Activated CD4-positive, alpha-beta memory T cell treated with anti-CD3 and anti-CD28 coated beads, Interleukin-2, amount 10 ng/mL, durations not matched to agents 7 days and 5 days (primary cell): ENCODE data around the gene MRPL27. TPM values are rescaled to one million over a fixed set of nuclear protein-coding genes. Genes with fewer than 3 reads are reported as not detected.

Source experiments
- CTCF ChIA-PET: fragments of 350-600 bp; sonication (Branson Sonifier 250); formaldehyde crosslinking; loops from one replicate; lab custom pipeline; 2021; ENCODE audit warnings: antibody characterized with exemption, inconsistent platforms; lab: Charles Lee
- POLR2A ChIA-PET: fragments of 350-600 bp; sonication (Branson Sonifier 250); formaldehyde crosslinking; loops from one replicate; lab custom pipeline; 2021; ENCODE audit warnings: antibody characterized with exemption; lab: Charles Lee
- DNase-seq: peaks from one replicate; pipeline ENCODE4 v3.0.0-alpha.2; 2020
- H3K27ac Mint-ChIP-seq: one replicate; pipeline ENCODE4 v1.8.0; 2021; ENCODE audit warnings: mild to moderate bottlenecking, mixed read lengths
- H3K27me3 Mint-ChIP-seq: one replicate; pipeline ENCODE4 v1.8.0; 2021; ENCODE audit warnings: mixed read lengths
- H3K36me3 Mint-ChIP-seq: one replicate; pipeline ENCODE4 v1.8.0; 2021; ENCODE audit warnings: low read depth, mixed read lengths
- H3K4me1 Mint-ChIP-seq: one replicate; pipeline ENCODE4 v1.8.0; 2021; ENCODE audit warnings: mixed read lengths
- H3K4me3 Mint-ChIP-seq: one replicate; pipeline ENCODE4 v1.8.0; 2021; ENCODE audit warnings: mild to moderate bottlenecking, mixed read lengths
- H3K9me3 Mint-ChIP-seq: one replicate; pipeline ENCODE4 v1.8.0; 2021; ENCODE audit warnings: mixed read lengths
- total RNA-seq, 2 experiments: library from RNA; stranded (reverse); gene quantifications; one replicate each; pipeline ENCODE4 v1.2.3, GENCODE V29; 2021

The MRPL27 gene
- total RNA-seq, 2 experiments from 2014 or later, result 56.5 to 57.5 TPM

GRCh38 chr17:50365649-50366393, 7.2 kb downstream of the MRPL27 start:
- Mint-ChIP-seq H3K27ac (no peak overlapping the region), H3K4me3 (no peak overlapping the region), H3K27me3 (no peaks in the 10 kb centered on the region), H3K36me3 (peaks cover 45% of the 10 kb centered on the region), H3K4me1 (peaks cover 13% of the 10 kb centered on the region), H3K9me3 (no peaks in the 10 kb centered on the region)
- DNase-seq, result no peak
- POLR2A ChIA-PET, result interaction anchor here (2.4 to 5.7 kb wide), 2 partner anchors 19 to 31 kb away, joined by 13 to 55 read pairs; partner anchors contain the start of gene LRRC59
- CTCF ChIA-PET, result interaction anchor here (2.6 kb wide), 1 partner anchor 32 kb away, joined by 12 read pairs; the partner anchor contains the start of gene LRRC59

DNA sequence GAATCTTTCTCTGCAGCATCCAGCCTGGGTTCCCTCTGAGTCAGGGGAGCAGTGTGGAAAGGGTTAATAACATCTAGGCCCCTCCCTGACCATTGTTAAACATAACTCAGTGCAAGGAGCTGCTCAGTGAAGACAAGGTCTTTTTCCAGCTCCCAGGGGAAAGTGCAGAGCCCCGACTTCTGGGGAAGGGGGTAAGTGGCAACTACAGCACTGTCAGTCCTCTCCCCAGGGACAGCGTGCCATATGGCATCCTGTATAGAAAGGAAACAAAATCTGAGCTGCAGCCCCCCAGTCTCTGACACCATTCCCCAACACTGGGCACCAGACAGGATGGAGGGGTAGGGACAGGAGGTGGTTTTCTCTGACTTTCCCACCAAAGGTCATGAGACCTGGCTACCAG, 7.8 kb downstream of the MRPL27 start:
- Mint-ChIP-seq H3K27me3 (no peaks in the 10 kb centered on the region), H3K9me3 (no peaks in the 10 kb centered on the region), H3K4me3 (no peak overlapping the region), H3K27ac (no peak overlapping the region), H3K36me3 (peaks cover 39% of the 10 kb centered on the region), H3K4me1 (peaks cover 8% of the 10 kb centered on the region)
- ChIA-PET CTCF (interaction anchor here (2.6 kb wide), 1 partner anchor 32 kb away, joined by 12 read pairs; the partner anchor contains the start of gene LRRC59), POLR2A (interaction anchor here (0.6 to 7.7 kb wide), 5 partner anchors 6 to 31 kb away, joined by 3 to 78 read pairs (median 13); partner anchors contain the start of genes EME1, LRRC59 and MRPL27)
- no peak for DNase-seq

- Mint-ChIP-seq H3K27ac (no peak overlapping the region), H3K4me3 (no peak overlapping the region), H3K4me1 (peaks cover 7% of the 10 kb centered on the region), H3K27me3 (no peaks in the 10 kb centered on the region), H3K36me3 (peaks cover 35% of the 10 kb centered on the region), H3K9me3 (no peaks in the 10 kb centered on the region)
- no peak for DNase-seq
- CTCF ChIA-PET, result interaction anchor here (2.6 kb wide), 1 partner anchor 33 kb away, joined by 12 read pairs; the partner anchor contains the start of gene LRRC59
- POLR2A ChIA-PET, result interaction anchor here (0.6 to 7.7 kb wide), 5 partner anchors 6 to 32 kb away, joined by 3 to 78 read pairs (median 13); partner anchors contain the start of genes EME1, LRRC59 and MRPL27
Measured at GRCh38 chr17:50364715-50365114, 8.3 kb downstream of the MRPL27 start.

GRCh38 chr17:50364061-50364458, 8.9 kb downstream of the MRPL27 start:
- H3K4me3 Mint-ChIP-seq, result no peak overlapping the region
- no peaks in the 10 kb centered on the region for H3K27me3 Mint-ChIP-seq
- no peaks in the 10 kb centered on the region for H3K9me3 Mint-ChIP-seq
- peaks cover 28% of the 10 kb centered on the region for H3K36me3 Mint-ChIP-seq
- DNase-seq, result no peak
- CTCF ChIA-PET, result interaction anchor here (2.6 to 4.7 kb wide), 2 partner anchors 33 to 34 kb away, joined by 12 to 75 read pairs; partner anchors contain the start of gene LRRC59
- no peak overlapping the region for H3K27ac Mint-ChIP-seq
- H3K4me1 Mint-ChIP-seq, result peaks cover 7% of the 10 kb centered on the region
- POLR2A ChIA-PET, result interaction anchor here (1.0 to 7.7 kb wide), 4 partner anchors 7 to 33 kb away, joined by 3 to 78 read pairs (median 58); partner anchors contain the start of genes EME1, LRRC59, MRPL27 and XYLT2

- H3K27me3 Mint-ChIP-seq, result no peaks in the 10 kb centered on the region
- peaks cover 24% of the 10 kb centered on the region for H3K36me3 Mint-ChIP-seq
- no peak for DNase-seq
- ChIA-PET POLR2A (interaction anchor here (0.7 to 7.7 kb wide), 5 partner anchors 8 to 63 kb away, joined by 3 to 78 read pairs (median 55); partner anchors contain the start of genes EME1, LRRC59, MRPL27 and XYLT2), CTCF (interaction anchor here (1.4 to 4.7 kb wide), 10 partner anchors 8 to 119 kb away, joined by 5 to 75 read pairs (median 16); partner anchors contain the start of genes EME1, LRRC59, MRPL27 and RSAD1)
- H3K4me1 Mint-ChIP-seq, result peaks cover 7% of the 10 kb centered on the region
- H3K9me3 Mint-ChIP-seq, result no peaks in the 10 kb centered on the region
- H3K4me3 Mint-ChIP-seq, result no peak overlapping the region
- no peak overlapping the region for H3K27ac Mint-ChIP-seq
Measured at GRCh38 chr17:50363217-50364060, 9.5 kb downstream of the MRPL27 start.

DNA sequence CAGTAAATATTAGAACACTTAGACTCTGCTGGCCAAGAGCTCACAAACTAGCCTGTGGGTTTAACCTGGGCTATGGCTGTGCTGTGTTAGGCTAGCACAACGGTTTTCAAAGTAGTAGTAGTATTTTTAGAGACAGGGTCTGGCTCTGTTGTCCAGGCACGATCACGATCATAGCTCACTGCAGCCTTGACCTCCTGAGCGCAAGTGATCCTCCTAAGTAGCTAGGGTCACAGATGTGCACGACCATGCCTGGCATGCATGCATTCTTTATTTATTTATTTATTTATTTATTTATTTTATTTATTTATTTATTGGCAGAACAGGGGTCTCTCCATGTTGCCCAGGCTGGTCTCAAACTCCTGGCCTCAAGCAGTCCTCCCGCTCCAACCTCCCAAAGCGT, 10.3 kb downstream of the MRPL27 start:
- ChIA-PET CTCF (interaction anchor here (0.5 to 4.7 kb wide), 30 partner anchors 8 to 265 kb away, joined by 3 to 75 read pairs (median 6); partner anchors contain the start of genes COL1A1, EME1, LRRC59 and MRPL27), POLR2A (interaction anchor here (0.9 to 7.7 kb wide), 7 partner anchors 8 to 149 kb away, joined by 3 to 78 read pairs (median 5); partner anchors contain the start of genes EME1, LRRC59, MRPL27 and XYLT2)
- H3K27ac Mint-ChIP-seq, result no peak overlapping the region

GRCh38 chr17:50361561-50362480, 11.2 kb downstream of the MRPL27 start:
- H3K4me3 Mint-ChIP-seq, result no peak overlapping the region
- H3K27ac Mint-ChIP-seq, result peak overlapping the region; percentile 55
- H3K9me3 Mint-ChIP-seq, result no peaks in the 10 kb centered on the region
- peaks cover 24% of the 10 kb centered on the region for H3K36me3 Mint-ChIP-seq
- DNase-seq, result peak; percentile 65
- H3K4me1 Mint-ChIP-seq, result peaks cover 7% of the 10 kb centered on the region
- ChIA-PET POLR2A (interaction anchor here (0.9 to 7.7 kb wide), 7 partner anchors 9 to 150 kb away, joined by 3 to 78 read pairs (median 5); partner anchors contain the start of genes EME1, LRRC59, MRPL27 and XYLT2), CTCF (interaction anchor here (0.5 to 4.7 kb wide), 34 partner anchors 9 to 267 kb away, joined by 3 to 75 read pairs (median 5); partner anchors contain the start of genes COL1A1, EME1, LRRC59 and MRPL27)
- H3K27me3 Mint-ChIP-seq, result no peaks in the 10 kb centered on the region

More for the DNA sequence above, 10.3 kb downstream of the MRPL27 start:
- Mint-ChIP-seq H3K27me3 (no peaks in the 10 kb centered on the region), H3K36me3 (peaks cover 23% of the 10 kb centered on the region), H3K4me1 (peaks cover 7% of the 10 kb centered on the region), H3K9me3 (no peaks in the 10 kb centered on the region), H3K4me3 (no peak overlapping the region)
- no peak for DNase-seq

DNA sequence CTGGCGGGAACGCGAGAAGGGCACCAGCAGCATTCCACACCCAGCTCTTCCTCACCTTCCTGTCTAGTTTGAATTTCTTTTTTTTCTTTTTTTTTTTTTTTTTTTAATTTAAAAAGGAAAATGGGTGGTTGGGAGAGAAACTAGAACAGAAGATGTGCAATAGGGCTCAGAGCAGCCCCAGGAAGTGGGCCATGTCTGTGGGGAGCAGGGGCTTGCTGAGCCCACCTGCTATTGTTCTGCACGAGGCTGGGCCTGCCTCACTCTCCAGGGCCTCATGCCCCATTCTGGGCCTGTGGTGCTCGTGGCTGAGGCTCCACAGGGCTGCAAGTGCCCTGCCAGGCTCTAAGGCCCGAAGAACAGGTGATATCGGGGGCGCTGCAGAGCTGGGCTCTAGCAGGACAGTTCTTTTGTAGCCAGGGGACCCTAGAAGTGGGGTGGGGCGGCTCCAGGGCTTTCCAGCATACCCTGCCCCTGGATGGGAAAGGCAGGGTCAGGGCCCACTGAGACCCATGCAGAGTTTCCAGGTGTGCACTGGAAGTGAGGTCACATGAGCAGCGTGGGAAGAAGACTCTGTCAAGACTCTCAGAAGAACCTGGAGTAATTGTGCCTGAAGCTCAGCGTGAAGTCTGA, 12.4 kb downstream of the MRPL27 start:
- no peak overlapping the region for H3K27ac Mint-ChIP-seq
- H3K9me3 Mint-ChIP-seq, result no peaks in the 10 kb centered on the region
- H3K36me3 Mint-ChIP-seq, result peaks cover 29% of the 10 kb centered on the region
- DNase-seq, result no peak
- no peaks in the 10 kb centered on the region for H3K27me3 Mint-ChIP-seq
- CTCF ChIA-PET, result interaction anchor here (0.6 to 4.7 kb wide), 16 partner anchors 9 to 268 kb away, joined by 3 to 75 read pairs (median 7); partner anchors contain the start of genes COL1A1, EME1, LRRC59 and MRPL27
- H3K4me1 Mint-ChIP-seq, result peaks cover 7% of the 10 kb centered on the region
- no peak overlapping the region for H3K4me3 Mint-ChIP-seq
- POLR2A ChIA-PET, result interaction anchor here (5.7 to 7.7 kb wide), 3 partner anchors 10 to 36 kb away, joined by 55 to 78 read pairs (median 60); partner anchors contain the start of genes EME1, LRRC59, MRPL27 and XYLT2

GRCh38 chr17:50359998-50360461, 13.0 kb downstream of the MRPL27 start:
- Mint-ChIP-seq H3K9me3 (no peaks in the 10 kb centered on the region), H3K36me3 (peaks cover 31% of the 10 kb centered on the region), H3K4me3 (no peak overlapping the region), H3K4me1 (peaks cover 7% of the 10 kb centered on the region), H3K27ac (no peak overlapping the region), H3K27me3 (no peaks in the 10 kb centered on the region)
- ChIA-PET CTCF (interaction anchor here (1.1 to 4.7 kb wide), 5 partner anchors 12 to 119 kb away, joined by 3 to 75 read pairs (median 24); partner anchors contain the start of genes LRRC59, RSAD1 and XYLT2), POLR2A (interaction anchor here (1.2 to 7.7 kb wide), 3 partner anchors 11 to 37 kb away, joined by 3 to 78 read pairs (median 60); partner anchors contain the start of genes EME1, LRRC59, MRPL27 and XYLT2)
- DNase-seq, result no peak

- no peak overlapping the region for H3K27ac Mint-ChIP-seq
- DNase-seq, result no peak
- CTCF ChIA-PET, result interaction anchor here (1.1 to 4.7 kb wide), 4 partner anchors 13 to 48 kb away, joined by 3 to 75 read pairs (median 4); partner anchors contain the start of gene LRRC59
Measured at GRCh38 chr17:50359005-50359699, 13.8 kb downstream of the MRPL27 start.

More at GRCh38 chr17:50359005-50359699, 13.8 kb downstream of the MRPL27 start:
- POLR2A ChIA-PET, result interaction anchor here (1.2 to 7.7 kb wide), 3 partner anchors 10 to 38 kb away, joined by 3 to 78 read pairs (median 60); partner anchors contain the start of genes EME1, LRRC59, MRPL27 and XYLT2
- Mint-ChIP-seq H3K36me3 (peaks cover 35% of the 10 kb centered on the region), H3K27me3 (no peaks in the 10 kb centered on the region), H3K4me3 (no peak overlapping the region), H3K4me1 (peaks cover 7% of the 10 kb centered on the region), H3K9me3 (no peaks in the 10 kb centered on the region)
